NCI-H345 treated with DMSO at 0.1 percent for 48 hours (cell line): ENCODE measurements around the gene BMP5.

Experiments
- DNase-seq: peaks from one replicate; lab custom pipeline; 2025; ENCODE audit not compliant: unreplicated experiment; lab: John Stamatoyannopoulos, UW

BMP5 gene

DNA sequence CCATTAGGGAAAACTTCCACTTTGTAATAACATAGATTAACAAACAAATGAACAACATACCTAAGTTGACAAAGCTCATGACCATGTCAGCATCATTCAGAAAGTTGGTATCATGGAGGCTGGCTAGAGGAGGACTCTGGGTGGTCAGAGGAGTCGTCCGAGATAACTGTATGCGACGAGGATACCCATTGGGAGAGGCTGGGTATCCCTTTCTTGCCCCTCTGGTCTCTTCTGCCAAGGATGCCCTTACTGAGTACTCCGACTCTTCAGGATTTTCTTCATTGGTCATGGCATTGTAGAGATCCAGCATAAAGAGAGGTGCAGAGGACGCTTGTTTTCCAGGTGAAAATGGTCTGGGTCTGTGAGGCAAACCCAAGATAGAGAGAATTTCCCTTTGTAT lies 1.1 kb downstream of the BMP5 start:
- no peak for DNase-seq

- DNase-seq, result no peak
Observed at GRCh38 chr6:55872866-55873265, 2.5 kb downstream of the BMP5 start.

- no peak for DNase-seq
Observed at GRCh38 chr6:55870181-55870813, 5.1 kb downstream of the BMP5 start.

GRCh38 chr6:55869674-55870073 lies 5.7 kb downstream of the BMP5 start:
- DNase-seq, result no peak

- no peak for DNase-seq
Observed at GRCh38 chr6:55868771-55869479, 6.5 kb downstream of the BMP5 start.

DNA sequence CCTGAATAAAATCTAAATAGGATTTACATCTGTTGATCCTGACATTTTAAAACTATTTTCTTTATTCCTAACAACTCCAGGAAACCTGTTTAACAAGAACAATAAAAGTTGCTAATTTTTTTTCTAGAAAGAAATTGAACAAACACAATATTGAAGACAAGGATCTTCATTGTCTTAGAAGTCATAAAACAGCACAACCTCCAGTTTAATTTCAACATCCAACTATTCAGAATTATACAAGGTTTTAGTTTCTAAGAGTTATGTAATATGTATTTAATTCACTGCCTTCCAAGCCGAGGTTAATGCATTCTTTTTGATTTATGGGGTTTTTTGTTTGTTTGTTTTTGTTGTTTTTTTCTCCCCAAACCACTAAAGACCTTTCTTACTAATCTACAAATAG lies 7.2 kb downstream of the BMP5 start:
- DNase-seq, result no peak

DNA sequence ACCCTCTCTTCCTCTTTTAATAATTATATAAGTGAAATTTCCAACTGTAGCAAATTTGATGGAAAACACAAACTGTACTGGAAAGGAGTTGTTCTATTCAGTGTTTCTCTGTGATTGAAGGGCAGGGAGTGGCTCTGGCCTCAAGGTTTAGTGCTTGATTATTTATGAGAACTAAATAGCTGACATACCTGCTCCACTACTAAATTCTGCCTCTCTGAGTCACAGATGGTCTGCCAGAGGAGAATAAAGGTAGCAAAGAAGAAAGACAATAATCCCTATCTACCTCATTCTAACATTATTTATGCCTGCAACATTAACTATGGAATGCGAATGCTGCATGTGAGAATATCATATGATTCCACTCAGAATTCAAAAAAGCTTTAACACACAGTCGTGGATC lies 9.3 kb downstream of the BMP5 start:
- no peak for DNase-seq

- no peak for DNase-seq
Observed at GRCh38 chr6:55853008-55854001, 22.1 kb downstream of the BMP5 start.

GRCh38 chr6:55841341-55841740 lies 34.0 kb downstream of the BMP5 start:
- DNase-seq, result no peak

- no peak for DNase-seq
Observed at GRCh38 chr6:55839080-55839479, 36.3 kb downstream of the BMP5 start.

- DNase-seq, result no peak
Observed at GRCh38 chr6:55836945-55837344, 38.4 kb downstream of the BMP5 start.

GRCh38 chr6:55836481-55836880 lies 38.9 kb downstream of the BMP5 start:
- DNase-seq, result no peak

DNA sequence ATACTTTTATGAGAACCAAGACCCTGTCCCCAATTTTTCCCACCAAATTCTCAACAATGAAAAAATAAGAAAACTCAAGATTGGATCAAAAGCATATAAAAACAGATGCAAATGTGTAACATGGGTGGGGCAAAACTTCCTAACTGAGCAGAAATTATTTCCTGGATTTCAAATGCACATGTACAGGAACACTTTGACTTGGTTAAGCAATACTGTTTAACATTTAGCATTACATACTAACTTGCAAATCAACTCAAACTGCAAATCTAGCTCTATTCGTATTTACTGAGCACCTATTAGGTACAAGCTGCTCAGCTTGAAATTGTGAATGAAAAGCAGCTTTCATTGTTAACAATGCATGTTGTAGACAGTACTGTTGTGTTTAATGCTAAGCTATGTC lies 40.2 kb downstream of the BMP5 start:
- no peak for DNase-seq

GRCh38 chr6:55833284-55833683 lies 42.1 kb downstream of the BMP5 start:
- no peak for DNase-seq

DNA sequence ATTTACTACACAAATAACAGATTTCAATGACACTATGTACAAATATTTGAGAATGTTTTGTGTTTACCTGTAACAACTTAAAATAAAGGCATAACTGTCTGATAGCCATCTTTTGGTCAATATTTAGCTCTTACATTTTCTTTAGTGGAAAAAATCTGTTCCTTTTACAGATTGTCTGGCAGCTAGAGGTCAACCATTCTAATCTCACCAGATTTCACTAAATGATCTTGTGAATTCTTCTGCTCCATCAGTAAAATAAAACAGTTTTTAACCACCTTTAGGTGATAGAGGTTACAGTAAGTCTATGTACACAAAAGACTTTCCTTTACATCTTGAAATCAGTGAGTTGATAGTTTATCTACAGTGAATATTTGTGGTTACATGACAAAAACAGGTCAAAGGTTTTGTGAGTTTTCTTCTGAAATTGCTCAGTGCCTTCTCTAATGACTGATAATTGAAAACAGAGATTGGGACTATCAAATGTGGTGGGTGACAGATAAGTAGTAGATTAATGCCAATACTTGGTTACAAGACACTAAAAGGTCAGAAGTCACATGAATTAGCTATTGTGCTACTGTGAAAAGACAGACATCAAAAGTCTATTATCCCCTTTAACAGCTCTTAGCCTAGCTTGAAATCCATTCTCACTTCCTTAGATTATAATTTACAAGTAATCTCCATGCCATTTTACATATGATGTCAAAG lies 47.4 kb downstream of the BMP5 start:
- no peak for DNase-seq

- no peak for DNase-seq
Observed at GRCh38 chr6:55826941-55827340, 48.4 kb downstream of the BMP5 start.

GRCh38 chr6:55825402-55826051 lies 49.9 kb downstream of the BMP5 start:
- no peak for DNase-seq

DNA sequence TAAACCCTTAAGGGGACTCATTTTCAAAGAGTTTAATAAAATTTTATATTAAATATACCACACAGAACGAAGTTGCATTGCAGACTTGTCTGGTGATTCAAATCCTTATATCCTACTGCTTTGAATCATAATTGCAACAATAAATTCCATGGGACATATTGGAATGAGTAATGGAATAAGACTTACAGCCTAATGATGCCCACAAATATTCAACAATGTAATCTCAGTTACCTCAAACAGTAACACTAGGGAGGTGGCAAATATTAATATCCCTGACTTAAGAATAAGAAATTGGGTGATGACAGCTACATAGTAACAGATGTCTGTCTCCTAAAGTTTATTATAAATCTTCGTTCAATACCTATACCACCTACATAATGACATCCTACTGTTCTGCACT lies 52.6 kb downstream of the BMP5 start:
- DNase-seq, result no peak

- no peak for DNase-seq
Observed at GRCh38 chr6:55822005-55822404, 53.4 kb downstream of the BMP5 start.

GRCh38 chr6:55820696-55821095 lies 54.7 kb downstream of the BMP5 start:
- no peak for DNase-seq

GRCh38 chr6:55819811-55820210 lies 55.6 kb downstream of the BMP5 start:
- no peak for DNase-seq
